SHP77 treated with DMSO at 0.1 percent for 48 hours (cell line): ENCODE results near the gene CLIC4.
"Not testable (repeated sequence)": the region's sequence is repeated elsewhere in the genome, so short reads cannot be mapped to it uniquely, and the experiment has no call there.

Source experiments
- DNase-seq: peaks from one replicate; lab custom pipeline; 2025; lab: John Stamatoyannopoulos, UW

Gene CLIC4

GRCh38 chr1:24875991-24876506 lies 130.8 kb downstream of the CLIC4 start:
- no peak for DNase-seq

- DNase-seq = no peak
Observed at GRCh38 chr1:24878045-24878444, 132.8 kb downstream of the CLIC4 start.

GRCh38 chr1:24878775-24879742 lies 133.8 kb downstream of the CLIC4 start:
- DNase-seq = no peak

DNA sequence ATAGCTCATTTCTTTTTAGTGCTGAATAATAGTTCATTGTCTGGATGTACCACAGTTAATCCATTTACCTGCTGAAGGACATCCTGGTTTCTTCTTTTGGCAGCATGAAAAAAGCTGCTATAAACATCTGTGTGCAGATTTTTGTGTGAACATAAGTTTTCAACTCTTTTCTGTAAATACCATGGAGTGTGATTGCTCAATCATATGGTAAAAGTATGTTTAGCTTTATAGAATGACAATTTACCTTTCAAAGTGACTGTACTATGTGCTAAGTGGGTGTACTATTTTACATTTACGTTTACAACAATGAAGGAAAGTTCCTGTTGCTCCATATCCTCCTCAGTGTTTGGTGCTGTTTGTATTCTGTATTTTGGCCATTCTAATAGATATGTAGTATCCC lies 135.8 kb downstream of the CLIC4 start:
- no peak for DNase-seq

- DNase-seq = no peak
Observed at GRCh38 chr1:24884751-24885150, 139.5 kb downstream of the CLIC4 start.

- DNase-seq = no peak
Observed at GRCh38 chr1:24886241-24886640, 141.0 kb downstream of the CLIC4 start.

DNA sequence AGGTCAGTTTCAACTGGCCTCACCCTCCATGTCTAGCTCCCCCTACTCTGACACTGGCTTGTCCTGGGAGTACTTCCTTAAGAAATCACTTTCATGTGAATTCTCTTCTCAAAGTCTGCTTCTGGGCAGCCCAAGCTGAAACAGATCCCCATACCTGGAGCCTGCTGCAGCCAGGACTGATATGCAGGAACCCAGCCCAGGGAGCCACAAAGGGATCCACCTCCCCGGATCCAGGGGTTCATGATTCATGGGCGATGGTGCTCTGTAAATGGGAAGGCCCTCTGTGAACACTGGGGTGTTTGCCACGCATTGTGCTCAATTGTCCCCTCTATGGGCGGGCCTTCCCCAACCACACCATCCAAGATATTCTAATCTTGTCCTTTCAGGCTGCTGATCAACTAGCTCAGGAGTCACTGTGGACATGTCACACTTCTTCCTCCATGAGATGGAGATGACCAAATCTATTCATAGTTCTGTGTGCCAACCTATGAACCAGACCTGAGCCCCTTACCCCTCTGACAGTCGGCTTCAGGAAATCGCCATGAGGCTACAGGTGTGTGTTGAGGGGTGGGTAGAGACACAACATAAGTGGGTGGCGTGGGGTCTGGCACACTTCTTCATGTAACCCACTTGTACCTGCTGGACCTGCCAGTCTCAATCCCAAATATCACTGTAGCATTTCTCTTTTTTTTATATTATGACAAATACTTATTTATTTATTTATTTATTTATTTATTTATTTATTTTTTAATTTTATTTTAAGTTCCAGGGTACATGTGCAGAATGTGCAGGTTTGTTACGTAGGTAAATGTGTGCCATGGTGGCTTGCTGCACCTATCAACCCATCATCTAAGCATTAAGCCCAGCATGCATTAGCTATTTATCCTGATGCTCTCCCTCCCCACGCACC lies 143.1 kb downstream of the CLIC4 start:
- DNase-seq = no peak

- no peak for DNase-seq
Observed at GRCh38 chr1:24888971-24889676, 143.9 kb downstream of the CLIC4 start.

DNA sequence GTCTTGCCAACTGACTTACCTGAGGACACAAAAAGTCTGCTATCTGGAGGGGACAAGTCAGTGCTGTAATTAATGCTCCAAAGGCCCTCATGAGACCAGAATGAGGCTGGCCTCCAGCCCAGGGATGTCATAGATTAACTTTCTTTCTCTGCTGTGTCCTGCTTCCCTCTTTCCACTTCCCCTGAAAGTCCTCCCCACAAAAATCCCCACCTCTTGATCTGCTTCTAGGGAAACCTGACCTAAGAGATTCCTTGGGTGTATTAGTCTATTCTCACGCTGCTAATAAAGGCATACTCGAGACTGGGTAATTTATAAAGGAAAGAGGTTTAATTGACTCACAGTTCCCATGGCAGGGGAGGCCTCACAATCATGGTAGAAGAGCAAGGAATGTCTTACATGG lies 145.6 kb downstream of the CLIC4 start:
- DNase-seq = no peak

DNA sequence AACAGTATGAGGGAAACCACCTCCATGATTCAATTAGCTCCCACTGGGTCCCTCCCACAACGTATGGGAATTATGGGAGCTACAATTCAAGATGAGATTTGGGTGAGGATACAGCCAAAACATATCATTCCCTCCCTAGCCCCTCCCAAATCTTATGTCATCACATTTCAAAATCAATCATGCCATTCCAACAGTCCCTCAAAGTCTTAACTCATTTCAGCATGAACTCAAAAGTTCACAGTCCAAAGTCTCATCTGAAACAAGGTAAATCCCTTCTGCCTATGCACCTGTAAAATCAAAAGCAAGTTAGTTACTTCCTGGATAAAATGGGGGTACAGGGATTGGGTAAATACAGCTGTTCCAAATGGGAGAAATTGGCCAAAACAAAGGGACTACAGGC lies 146.1 kb downstream of the CLIC4 start:
- not testable (repeated sequence) for DNase-seq

DNA sequence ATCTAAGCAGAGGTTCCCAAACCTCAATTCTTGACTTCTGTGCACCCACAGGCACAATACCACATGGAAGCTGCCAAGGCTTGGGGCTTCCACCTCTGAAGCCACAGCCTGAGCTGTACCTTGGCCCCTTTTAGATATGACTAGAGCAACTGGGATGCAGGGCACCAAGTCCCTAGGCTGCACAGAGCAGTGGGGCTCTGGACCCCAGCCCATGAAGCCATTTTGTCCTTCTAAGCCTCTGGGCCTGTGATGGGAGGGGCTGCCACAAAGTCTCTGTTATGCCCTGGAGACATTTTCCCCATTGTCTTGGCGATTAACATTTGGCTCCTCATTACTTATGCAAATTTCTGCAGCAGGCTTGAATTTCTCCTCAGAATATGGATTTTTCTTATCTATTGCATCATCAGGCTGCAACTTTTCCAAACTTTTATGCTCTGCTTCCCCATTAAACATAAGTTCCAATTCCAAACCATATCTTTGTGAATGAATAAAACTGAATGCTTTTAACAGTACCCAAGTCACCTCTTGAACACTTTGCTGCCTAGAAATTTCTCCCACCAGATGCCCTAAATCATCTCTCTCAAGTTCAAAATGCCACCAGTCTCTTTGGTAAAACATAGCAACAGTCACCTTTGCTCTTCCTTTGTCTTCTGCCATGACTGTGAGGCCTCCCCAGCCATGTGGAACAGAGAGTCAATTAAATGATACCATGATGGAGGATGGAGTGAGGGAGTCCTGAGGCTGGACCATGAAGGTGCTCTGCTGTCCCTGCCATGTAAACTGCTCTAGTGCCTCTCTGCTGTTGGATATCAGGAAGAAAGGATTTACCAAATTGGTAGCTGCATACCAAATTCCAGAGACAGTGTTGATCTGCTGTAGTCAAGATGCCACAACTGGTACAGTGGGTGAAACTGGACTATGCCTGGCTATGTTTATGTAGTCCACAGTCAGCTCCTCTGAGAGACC lies 147.2 kb downstream of the CLIC4 start:
- DNase-seq = no peak

DNA sequence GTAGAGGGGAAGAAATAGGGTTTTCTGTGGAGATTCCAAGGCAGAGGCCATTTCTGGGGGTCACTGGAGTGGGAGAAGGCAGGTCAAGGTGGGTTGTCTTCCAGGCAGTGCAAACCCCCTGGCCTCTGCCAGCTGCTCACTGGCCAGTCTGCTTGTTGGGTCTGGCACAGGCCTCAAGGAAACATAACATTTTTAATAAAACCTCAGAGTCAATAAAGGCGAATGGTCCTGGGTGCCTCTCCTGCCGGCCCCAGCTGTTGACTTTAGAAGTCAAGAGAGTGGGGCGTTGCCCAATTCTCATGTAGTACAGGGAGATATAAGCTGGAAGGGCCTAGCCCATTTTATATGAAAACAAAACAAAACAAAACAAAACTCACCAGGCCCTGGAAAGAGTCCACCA lies 148.2 kb downstream of the CLIC4 start:
- DNase-seq = no peak
